ENCODE data around the gene ANKRD29.

Gene ANKRD29

DNA sequence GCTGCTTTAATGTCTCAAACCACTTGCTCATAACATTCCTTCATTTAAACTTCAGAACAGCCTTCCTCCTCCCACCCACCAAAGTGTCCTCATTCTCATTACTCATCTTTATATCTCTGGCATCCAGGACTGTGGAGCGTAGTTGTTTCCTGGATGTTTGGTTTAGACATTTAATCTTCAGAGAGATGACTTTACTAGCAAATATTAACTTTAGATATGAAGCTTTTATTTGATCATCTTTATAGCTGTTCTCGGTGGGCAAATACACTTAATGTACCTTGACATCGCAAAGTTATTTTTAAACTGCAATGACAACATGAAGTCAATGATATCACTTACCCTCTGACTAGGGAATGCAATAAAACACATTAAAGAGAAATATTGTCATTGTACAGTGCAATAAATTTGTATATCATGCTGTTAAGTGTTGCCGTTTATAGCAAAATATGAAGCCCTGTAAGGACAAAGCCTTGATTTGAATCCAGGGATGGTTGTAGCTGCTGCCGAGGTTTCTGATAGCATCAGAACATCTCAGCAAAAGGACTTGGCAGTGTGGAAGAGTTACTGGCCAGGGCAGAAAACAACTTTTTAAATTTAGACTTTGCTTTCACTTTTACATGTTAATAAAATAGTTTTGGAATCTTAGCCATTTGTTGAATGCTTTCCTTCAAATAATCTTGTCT lies 21.9 kb upstream of the ANKRD29 start:
- FAIRE-seq = no peak
- no peak for DNase-seq (ENCODE audit: insufficient read length, low spot score)

DNA sequence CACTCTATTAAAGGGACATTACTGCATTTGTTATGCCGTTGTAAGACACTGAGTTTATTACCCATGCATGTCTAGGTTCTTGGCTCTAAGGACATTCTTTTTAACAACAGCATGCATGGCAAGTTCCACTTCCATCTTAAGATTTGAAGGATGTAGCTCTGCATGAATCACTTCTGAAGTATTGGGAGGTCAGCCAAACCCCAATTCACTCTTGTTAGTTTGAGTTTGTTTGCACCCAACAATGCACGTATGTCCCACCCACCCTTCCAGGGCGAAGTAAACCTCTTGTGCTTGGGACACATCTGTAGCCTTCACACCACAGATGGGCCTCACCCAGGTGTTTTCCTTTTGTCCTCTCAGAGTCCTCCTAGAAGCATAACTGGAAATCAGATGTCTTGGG lies 21.0 kb upstream of the ANKRD29 start:
- FAIRE-seq = no peak
- DNase-seq (ENCODE audit: insufficient read length, low spot score) = no peak

DNA sequence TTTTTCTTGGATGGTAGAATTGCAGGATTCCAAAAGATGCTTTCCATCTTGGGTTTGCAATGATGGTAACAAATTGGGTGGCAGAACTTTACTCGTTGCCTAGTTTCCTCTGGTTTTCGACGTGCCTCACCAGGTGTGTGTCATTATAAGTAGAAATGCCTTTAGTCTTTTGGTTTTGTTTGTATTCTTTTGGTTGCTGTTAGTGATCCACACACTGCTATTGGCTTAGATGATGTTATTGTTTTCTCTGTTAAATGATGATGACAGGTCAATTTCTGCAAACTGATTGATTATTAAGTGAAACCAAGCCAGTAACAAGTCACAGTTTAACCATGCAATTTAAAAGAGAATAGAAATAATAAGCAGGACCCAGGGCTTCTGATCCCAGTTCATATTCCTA lies 20.4 kb upstream of the ANKRD29 start:
- DNase-seq (ENCODE audit: insufficient read length, low spot score) (no peak), FAIRE-seq (no peak)

DNA sequence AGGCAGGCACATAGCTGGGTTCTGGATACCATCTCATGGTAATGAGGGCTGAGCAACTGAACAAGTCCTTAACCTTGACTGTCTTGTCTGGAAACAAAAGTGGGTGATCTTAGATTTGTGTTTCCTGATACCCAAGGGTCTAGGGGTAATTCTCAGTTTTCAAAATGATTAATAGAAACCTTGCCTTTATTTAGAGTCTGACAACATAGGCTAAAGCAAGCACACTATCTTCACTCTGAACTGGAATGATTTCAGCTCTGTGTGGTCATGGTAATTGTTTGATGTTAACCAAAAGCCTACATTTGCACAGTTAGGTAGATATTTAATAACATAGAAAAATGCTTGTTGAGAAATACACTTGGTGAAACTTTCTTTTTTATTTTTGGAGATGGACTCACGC lies 19.8 kb upstream of the ANKRD29 start:
- DNase-seq (ENCODE audit: insufficient read length, low spot score) = no peak

DNA sequence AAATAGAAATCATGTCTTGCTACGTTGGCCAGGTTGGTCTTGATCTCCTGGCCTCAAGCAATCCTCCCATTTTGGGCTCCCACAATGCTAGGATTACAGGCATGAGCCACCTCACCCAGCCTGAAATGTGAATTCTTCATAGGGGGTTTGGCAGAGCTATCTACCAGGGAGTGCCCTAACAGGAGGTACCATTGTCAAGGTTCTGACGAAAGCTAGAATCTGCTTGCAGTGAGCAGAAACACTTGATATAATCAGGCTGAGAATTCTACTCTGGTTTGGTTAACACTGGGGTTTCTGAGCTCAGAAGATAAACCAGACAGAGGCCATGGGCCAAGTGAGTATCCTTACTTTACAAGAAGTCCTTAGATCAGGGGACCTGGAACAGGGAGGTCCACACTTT lies 19.3 kb upstream of the ANKRD29 start:
- FAIRE-seq = no peak

More for the DNA sequence above, 19.8 kb upstream of the ANKRD29 start:
- FAIRE-seq = no peak

DNA sequence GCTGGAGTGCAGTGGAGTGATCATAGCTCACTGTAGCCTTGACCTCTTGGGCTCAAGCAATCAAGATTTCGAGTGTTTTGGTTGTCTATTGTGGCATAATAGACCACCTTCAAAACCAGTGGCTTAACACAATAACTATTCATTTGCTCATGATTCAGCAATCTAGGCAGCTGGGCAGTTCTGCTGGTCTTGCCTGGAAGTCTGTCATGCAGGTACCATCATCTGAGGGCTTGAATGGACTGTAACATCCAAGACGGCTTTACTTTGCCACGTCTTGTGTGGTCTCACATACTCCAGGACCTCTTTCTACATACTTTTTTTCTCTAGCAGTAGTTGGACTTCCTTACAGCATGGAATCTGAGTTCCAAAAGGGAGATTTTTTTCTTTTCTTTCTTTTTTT lies 13.2 kb upstream of the ANKRD29 start:
- no peak for DNase-seq (ENCODE audit: insufficient read length, low spot score)
- FAIRE-seq = no peak

More for the DNA sequence above, 19.3 kb upstream of the ANKRD29 start:
- no peak for DNase-seq (ENCODE audit: insufficient read length, low spot score)

DNA sequence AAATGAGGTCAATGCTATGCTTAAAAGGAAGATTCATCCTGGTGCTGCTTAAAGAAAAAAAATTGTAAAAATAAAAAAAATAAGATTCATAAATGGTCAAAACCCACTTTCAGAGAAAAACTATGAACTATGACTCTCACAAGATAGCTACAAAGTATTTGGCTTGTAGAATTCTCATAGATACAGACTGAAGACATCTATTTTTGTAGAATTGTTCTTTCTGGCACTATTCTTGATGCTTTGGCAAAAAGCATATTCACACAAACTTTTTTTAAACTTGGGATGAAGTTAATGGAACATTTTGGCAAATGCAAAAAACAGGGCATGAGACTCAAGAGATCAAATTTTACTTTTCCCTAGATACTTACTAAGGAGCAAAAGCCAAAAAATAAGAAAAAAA lies 12.5 kb upstream of the ANKRD29 start:
- FAIRE-seq (no peak), DNase-seq (ENCODE audit: insufficient read length, low spot score) (no peak)

DNA sequence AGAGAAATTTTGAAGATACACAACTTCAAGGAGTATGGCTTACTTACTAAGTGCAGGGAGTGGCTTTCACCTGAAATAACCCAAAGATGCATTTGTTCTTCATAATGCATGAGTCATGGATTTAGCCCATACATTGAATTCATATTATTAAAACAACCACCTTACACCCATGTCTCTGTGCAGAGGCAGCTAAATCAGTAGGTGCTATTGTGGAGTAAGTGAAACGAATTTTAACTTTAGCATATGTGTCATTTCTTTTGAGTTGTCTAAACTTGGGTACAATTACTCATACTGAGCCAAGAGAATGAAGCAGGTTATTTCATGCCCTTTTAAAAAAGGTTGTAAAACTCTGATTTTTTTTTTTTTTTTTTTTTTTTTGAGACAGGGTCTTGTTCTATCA lies 11.0 kb upstream of the ANKRD29 start:
- no peak for DNase-seq (ENCODE audit: insufficient read length, low spot score)
- FAIRE-seq = no peak

DNA sequence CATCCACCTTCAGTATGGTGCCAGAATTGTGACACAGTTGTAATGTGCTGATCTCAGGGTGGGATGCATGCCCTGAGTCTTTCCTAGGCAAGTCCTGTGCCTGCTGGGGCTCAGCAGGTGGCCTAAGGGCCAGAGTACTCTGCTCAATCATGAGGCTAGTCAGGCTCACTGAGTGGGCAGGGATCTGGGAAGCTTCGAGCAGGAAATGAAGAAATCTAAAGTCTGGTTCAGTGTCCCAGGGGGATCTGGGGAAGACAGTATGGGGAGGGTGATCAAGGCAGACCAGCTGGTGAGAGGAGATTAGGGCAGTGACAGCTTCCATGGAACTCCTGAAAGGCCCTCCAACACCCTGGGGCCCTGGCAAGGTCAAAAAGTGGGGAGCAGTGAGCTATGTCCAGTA lies 8.9 kb upstream of the ANKRD29 start:
- DNase-seq (ENCODE audit: insufficient read length, low spot score) = no peak
- FAIRE-seq = no peak

DNA sequence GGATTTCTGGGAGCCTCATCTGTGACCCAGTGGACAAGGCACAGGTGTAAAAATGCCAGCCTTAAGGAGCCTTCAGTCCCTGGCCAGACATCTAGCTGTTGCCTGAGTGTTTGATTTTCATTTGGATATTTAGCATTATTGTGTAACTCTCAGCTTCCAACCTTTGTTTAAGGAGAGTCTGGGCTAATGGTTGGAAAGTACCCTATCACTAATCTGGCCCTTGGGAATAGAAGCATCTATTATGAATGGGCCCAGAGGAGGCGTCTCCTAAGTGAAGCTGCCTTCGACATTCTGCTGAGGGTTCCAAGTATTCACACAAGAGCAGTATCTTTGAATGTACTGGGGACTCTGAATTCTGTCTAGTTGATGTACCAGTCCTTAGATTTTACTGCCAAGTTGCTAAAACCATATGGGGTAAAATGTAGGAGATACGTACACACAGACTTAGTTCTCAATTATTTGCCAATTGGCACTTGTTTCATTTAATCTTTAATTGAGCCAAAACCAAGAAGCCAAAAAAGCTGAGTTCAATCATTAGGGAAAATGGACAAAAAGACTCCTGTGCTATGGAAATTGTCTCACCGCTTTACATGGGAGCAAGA lies 7.2 kb upstream of the ANKRD29 start:
- no peak for FAIRE-seq
- no peak for DNase-seq (ENCODE audit: insufficient read length, low spot score)

DNA sequence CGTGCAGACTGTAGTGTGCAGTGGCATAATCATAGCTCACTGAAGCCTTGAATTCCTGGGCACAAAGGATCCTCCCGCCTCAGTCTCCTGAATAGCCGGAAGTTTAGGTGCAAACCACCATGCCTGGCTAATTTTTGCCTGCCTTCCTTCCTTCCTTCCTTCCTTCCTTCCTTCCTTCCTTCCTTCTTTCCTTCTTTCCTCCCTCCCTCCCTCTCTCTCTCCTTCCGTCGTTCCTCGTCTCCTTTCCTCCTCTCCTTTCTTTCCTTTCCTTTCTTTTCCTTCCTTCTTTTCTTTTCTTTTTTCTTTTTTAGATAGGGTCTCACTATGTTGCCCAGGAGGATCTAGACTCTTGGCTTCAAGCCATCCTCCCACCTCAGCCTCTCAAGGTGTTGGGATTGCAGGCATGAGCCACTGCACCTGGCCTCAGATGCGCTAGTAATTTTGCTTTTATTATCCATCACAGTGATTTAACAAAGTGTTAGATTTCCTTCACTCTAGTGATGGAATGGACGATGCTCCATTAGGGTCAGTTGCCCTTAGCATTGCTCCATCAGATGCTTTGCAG lies 6.6 kb upstream of the ANKRD29 start:
- DNase-seq (ENCODE audit: insufficient read length, low spot score) = no peak
- no peak for FAIRE-seq

DNA sequence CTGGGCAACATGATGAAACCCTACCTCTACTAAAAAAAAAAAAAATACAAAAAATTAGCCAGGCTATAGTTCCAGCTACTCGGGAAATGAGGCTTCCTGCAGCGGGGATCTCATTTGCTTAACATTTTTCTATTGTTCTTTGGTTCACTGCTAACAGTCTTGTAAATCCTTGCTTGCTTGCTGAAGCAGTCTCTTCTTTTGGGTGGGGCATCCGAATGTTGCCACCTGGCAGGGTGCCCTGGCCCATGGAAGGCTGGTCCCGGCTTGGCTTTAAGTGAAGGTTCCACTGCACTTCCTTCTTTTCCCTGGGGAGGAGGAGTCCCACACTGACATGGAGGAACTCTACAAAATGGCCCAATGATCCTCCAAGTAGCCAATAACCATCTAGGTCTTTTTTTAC lies 6.0 kb upstream of the ANKRD29 start:
- DNase-seq (ENCODE audit: insufficient read length, low spot score) = no peak
- FAIRE-seq = no peak

DNA sequence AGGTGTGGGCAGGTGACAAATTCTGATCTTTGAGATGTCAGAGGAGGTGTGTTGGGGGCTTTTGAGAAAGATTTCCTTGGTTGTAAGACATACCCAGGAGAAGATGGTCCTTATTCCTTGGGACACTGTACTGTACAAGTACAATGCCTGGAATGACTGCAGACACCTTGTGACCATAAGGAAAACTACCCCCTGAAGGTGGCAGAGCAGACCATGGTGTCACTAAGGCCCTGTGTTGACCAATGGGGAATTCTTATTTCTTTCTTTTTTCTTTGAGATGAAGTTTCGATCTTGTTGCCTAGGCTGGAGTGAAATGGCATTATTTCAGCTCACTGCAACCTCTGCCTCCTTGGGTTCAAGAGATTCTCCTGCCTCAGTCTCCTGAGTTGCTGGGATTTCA lies 4.4 kb upstream of the ANKRD29 start:
- FAIRE-seq (no peak), DNase-seq (ENCODE audit: insufficient read length, low spot score) (no peak)

DNA sequence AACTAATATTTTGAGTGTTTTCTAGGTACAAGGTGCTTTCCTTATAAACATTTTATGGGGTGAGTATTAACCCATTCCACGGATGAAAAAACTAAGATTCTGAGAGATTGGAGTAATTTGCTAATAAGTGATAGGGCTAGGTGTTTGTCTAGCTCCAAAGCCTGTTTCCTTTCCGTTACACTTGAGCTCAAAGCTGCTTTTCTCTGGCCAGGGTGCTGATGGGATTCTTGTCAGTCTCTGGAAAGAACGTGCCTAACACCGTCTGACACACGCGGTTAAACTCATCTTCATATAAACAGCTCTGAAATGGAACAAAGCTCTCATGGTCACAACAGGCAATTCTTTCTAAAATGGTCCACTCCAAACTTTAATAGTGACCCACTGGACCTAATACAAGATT lies 2.0 kb upstream of the ANKRD29 start:
- no peak for DNase-seq (ENCODE audit: insufficient read length, low spot score)
- FAIRE-seq = no peak

DNA sequence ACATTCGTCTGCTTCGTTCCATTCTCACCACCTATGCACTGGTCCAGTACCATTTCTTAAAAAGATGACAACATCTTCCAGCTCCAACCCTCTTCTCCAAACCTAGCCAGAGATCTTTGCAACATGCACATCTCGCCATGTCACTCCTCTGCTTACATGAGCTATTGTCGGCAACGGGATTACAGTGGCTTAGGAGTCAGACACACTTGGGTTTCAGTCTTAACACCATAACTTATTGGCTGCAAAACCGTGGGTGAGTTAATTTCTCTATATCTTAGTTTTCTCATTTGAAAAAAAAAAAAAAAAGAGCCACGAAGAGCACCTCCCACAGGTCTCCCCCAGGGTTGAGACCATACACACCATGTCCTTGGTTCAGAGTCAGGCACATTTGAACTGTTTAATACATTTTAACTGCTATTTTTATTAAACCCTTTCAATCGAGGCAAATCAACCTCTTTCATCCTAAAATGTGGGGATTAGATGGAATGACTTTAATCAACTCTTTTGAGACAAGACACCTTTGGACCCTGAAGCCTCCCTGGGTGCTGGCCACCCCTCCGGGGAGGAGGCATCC lies 889 bp downstream of the ANKRD29 start:
- DNase-seq (ENCODE audit: insufficient read length, low spot score) (no peak), FAIRE-seq (no peak)

DNA sequence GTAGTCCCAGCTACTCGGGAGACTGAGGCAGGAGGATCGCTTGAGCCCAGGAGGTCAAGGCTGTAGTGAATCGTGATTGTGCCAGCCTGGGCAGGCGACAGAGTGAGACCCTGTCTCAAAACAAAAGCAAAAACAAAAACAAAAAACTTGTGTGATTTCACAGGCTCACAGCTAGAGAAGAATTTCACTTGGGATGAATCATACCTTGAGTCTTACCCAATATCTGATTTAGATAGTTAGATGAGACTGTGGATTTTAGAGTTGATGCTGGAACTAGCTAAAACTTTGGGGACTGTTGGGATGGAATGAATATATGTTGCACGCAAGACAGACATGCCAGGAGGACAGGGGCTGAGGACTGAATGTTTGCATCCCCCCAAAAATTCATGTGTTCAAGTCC lies 4.4 kb downstream of the ANKRD29 start:
- FAIRE-seq = no peak
- no peak for DNase-seq (ENCODE audit: insufficient read length, low spot score)

DNA sequence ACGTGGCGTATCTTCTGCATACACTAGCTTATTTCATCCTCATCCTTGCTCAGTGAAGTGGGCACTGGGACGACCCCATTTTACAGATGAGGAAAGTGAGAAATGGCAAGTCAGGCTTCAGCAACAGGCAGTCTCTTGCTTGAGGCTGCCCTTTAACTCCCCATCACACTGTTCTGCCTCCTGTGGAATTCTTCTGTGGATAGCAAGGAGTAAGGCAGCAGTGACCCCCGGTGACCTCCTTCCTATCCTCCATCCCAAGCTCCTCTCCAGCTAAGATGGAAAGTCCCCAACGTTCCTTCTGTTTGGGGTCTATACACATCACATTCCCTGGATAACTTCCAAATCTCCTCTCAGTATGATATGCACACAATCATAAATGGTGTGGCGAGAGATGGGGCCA lies 10.5 kb downstream of the ANKRD29 start:
- no peak for DNase-seq (ENCODE audit: insufficient read length, low spot score)
- FAIRE-seq = no peak

DNA sequence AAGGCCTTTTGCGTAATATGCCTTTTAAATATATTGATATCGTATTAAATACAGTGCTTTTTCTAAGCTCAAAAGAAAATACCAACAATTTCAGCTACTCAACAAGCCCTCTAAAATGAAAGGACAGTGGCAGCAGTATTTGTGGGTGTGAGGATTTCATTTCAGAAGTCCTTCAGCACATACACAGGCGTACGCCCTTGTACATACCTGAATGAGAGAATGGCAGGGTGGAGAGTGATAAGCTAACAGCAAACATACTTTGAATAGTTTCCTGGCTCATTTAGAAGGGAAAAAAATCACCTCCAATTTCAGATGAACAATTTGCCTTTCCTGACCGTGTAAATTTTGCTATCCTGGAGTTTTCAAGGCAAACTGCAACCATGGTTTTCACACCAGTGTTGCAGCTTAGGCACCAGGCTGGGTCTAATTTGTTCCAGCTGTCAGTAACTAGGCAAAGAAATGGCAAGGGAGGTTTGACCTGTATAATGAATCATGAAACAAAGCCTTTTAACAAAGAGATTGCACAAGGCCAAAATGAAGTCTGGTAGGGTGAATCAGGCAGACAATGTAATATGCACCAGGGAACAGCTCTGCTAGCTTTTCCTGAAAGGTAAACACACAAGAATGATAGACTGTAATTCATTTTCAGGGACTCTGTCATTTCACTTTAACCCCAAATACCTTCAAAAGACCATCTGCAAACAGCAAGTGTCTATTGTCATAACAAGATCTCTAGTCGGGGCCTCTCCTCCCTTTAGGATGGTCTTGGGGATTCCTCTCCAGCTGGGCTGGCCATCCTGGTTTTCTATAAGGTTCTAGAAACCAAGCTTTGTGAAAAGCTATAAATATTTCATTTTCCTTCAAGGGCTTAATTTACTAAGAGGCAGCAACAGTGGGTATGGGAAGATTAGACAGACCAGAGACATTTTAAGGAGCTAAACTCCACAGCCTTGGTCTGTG lies 11.5 kb downstream of the ANKRD29 start:
- DNase-seq (ENCODE audit: insufficient read length, low spot score) (no peak), FAIRE-seq (no peak)

DNA sequence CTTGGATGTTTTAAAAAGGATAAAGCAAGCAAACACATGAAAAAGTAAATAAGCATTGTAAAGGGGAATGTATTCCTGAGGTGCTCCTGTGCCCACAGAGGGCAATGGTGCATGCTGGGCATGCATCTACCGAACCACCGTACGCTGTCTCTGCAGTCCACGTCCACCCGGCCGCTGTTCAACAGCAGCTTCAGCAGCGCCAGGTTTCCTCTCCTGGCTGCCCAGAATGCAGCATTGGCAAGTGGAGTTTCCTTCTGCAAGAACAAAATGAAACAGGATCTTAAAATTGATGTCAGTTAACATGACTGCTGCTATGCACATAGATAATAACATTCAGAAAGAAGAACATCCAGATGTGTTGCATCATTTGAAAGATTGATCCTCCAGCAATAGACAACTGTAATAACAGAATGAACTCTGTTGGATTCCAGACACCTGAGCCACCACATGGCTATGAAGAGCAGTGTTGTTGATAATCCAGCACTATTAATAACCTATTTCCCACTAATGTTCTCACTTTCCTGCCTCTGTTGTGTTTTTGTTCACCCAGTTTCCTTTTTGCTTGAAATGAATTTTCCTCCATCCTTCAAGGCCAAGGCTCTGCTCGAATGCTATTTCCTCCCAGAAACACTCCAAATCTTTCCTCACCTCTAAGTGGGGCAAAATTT lies 13.6 kb downstream of the ANKRD29 start:
- FAIRE-seq = no peak

DNA sequence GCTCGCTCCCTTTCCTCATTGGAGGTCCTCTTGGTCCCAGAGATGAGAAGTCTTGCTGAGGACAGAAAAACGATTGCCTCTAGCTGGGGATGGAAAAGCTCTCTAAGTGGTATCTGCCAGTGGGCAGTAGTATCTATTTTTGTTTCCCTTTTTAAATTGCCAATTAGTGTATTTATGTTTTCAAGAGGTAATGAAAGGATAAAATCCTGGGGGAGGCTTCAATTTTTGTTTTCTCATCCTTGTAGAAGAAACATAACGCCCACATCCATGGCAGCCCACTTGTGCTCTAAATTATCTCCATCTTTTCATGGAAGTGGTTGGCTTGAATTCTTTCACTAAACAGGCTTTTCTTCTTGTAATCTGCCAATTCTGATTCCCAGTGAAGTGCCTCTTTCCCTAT lies 14.3 kb downstream of the ANKRD29 start:
- FAIRE-seq (no peak), DNase-seq (ENCODE audit: insufficient read length, low spot score) (no peak)

More for the DNA sequence above, 13.6 kb downstream of the ANKRD29 start:
- DNase-seq (ENCODE audit: insufficient read length, low spot score) = no peak

All from GM19239 (cell line).